ENCODE measurements around the gene EXD1. TPM values are rescaled to one million over a fixed set of nuclear protein-coding genes. Genes with fewer than 3 reads are reported as not detected.
"Not testable (repeated sequence)": the region's sequence is repeated elsewhere in the genome, so short reads cannot be mapped to it uniquely, and the experiment has no call there.

The EXD1 gene
- total RNA-seq, 1 experiment from 2014 or later = not detected

GRCh38 chr15:41263891-41264351 is 33.4 kb upstream of the EXD1 start:
- Histone ChIP-seq H3K4me2 (no peak overlapping the region), H3K9me3 (ENCODE audit: insufficient read depth, low read depth) (no peaks in the 10 kb centered on the region), H3K4me1 (replicated peaks; ENCODE audit: insufficient read depth) (peaks cover 20% of the 10 kb centered on the region), H4K20me1 (ENCODE audit: insufficient read depth) (no peaks in the 10 kb centered on the region), H3K36me3 (ENCODE audit: low read depth) (peaks cover 24% of the 10 kb centered on the region), H3K27ac (peak overlapping the region; percentile 16; the same call in 1 of the 2 replicates), H3K79me2 (ENCODE audit: low read depth) (peaks cover 12% of the 10 kb centered on the region; the same call in 1 of the 2 replicates), H3K27me3 (ENCODE audit: insufficient read depth, low read depth) (no peaks in the 10 kb centered on the region), H2AFZ (no peak overlapping the region), H3K9me2 (ENCODE audit: insufficient read depth) (no peaks in the 10 kb centered on the region), H3K4me3 (no peak overlapping the region), H3F3A (ENCODE audit: insufficient read depth, low read depth) (peaks cover 18% of the 10 kb centered on the region)
- intact Hi-C loops (cut with micrococcal nuclease; ENCODE audit: unreplicated experiment) = no loop called here
- no peak for DNase-seq
- ChIA-PET POLR2A (ENCODE audit: unreplicated experiment) (no interaction called here), CTCF (interaction anchor here (0.6 to 0.7 kb wide), 2 partner anchors 14 to 358 kb away, joined by 5 to 6 read pairs; no protein-coding TSS in a partner anchor)
- TF ChIP-seq EZH2 (IDR thresholded peaks at IDR 0.05; ENCODE audit: low read depth) (no peak), CTCF (conservative IDR thresholded peaks at IDR 0.05) (no peak)
- no TSS peak for BruUV-seq (replicated peaks)

- H3K4me1 ChIP-seq (replicated peaks; ENCODE audit: insufficient read depth) = peaks cover 33% of the 10 kb centered on the region
- no peaks in the 10 kb centered on the region for H4K20me1 ChIP-seq (ENCODE audit: insufficient read depth)
- POLR2A ChIA-PET (ENCODE audit: unreplicated experiment) = no interaction called here
- CTCF ChIA-PET = no interaction called here
- H3F3A ChIP-seq (ENCODE audit: insufficient read depth, low read depth) = peaks cover 31% of the 10 kb centered on the region
- no peaks in the 10 kb centered on the region for H3K9me3 ChIP-seq (ENCODE audit: insufficient read depth, low read depth)
- no TSS peak for BruUV-seq (replicated peaks)
- no peak overlapping the region for H3K4me3 ChIP-seq
- H3K27ac ChIP-seq = no peak overlapping the region
- no peak for DNase-seq
- peaks cover 12% of the 10 kb centered on the region; the same call in 1 of the 2 replicates for H3K79me2 ChIP-seq (ENCODE audit: low read depth)
- H3K27me3 ChIP-seq (ENCODE audit: insufficient read depth, low read depth) = no peaks in the 10 kb centered on the region
- no peak overlapping the region for H2AFZ ChIP-seq
- no peak for TF ChIP-seq CTCF (conservative IDR thresholded peaks at IDR 0.05)
- no peak for TF ChIP-seq EZH2 (IDR thresholded peaks at IDR 0.05; ENCODE audit: low read depth)
- peaks cover 24% of the 10 kb centered on the region for H3K36me3 ChIP-seq (ENCODE audit: low read depth)
- no peak overlapping the region for H3K4me2 ChIP-seq
- no peaks in the 10 kb centered on the region for H3K9me2 ChIP-seq (ENCODE audit: insufficient read depth)
- intact Hi-C loops (cut with micrococcal nuclease; ENCODE audit: unreplicated experiment) = no loop called here
These were observed 32.0 kb upstream of the EXD1 start for GRCh38 chr15:41262571-41262970.

GRCh38 chr15:41260924-41261323 is 30.4 kb upstream of the EXD1 start:
- intact Hi-C loops (cut with micrococcal nuclease; ENCODE audit: unreplicated experiment); DNase-seq; CTCF ChIA-PET; POLR2A ChIA-PET (ENCODE audit: unreplicated experiment); BruUV-seq (replicated peaks); H3K4me2 ChIP-seq; H3K27me3 ChIP-seq (ENCODE audit: insufficient read depth, low read depth); H4K20me1 ChIP-seq (ENCODE audit: insufficient read depth); H3K4me3 ChIP-seq; H3K9me3 ChIP-seq (ENCODE audit: insufficient read depth, low read depth); H3K9me2 ChIP-seq (ENCODE audit: insufficient read depth); H2AFZ ChIP-seq: not testable (repeated sequence)
- H3F3A ChIP-seq (ENCODE audit: insufficient read depth, low read depth) = peaks cover 45% of the 10 kb centered on the region
- H3K4me1 ChIP-seq (replicated peaks; ENCODE audit: insufficient read depth) = peaks cover 50% of the 10 kb centered on the region
- H3K36me3 ChIP-seq (ENCODE audit: low read depth) = peaks cover 24% of the 10 kb centered on the region
- peak overlapping the region; percentile 89 for H3K27ac ChIP-seq
- peaks cover 12% of the 10 kb centered on the region; the same call in 1 of the 2 replicates for H3K79me2 ChIP-seq (ENCODE audit: low read depth)

Data from PC-9 (cell line).